IPS DF 6.9 (cell line): ENCODE data around the gene KIAA1586.

Experiments used
- DNase-seq: peaks from one replicate; pipeline ENCODE4 v3.0.0-alpha.2; 2013; ENCODE audit warnings: low read depth, low spot score
- H3K27ac ChIP-seq: one replicate; pipeline ENCODE4 v1.5.1; 2013; ENCODE audit warnings: low read length, control low read depth
- H3K27me3 ChIP-seq: 2 replicates; pipeline ENCODE4 v1.6.1; 2013; ENCODE audit warnings: mild to moderate bottlenecking, low read length; ENCODE audit not compliant: control insufficient read depth, insufficient read depth
- H3K36me3 ChIP-seq: 2 replicates; pipeline ENCODE4 v1.6.1; 2013; ENCODE audit warnings: low read length; ENCODE audit not compliant: control insufficient read depth, insufficient read depth
- H3K4me1 ChIP-seq: 2 replicates; pipeline ENCODE4 v1.6.1; 2013; ENCODE audit warnings: low read length; ENCODE audit not compliant: control insufficient read depth, insufficient read depth
- H3K4me3 ChIP-seq: 2 replicates; pipeline ENCODE4 v1.5.1; 2013; ENCODE audit warnings: mild to moderate bottlenecking, low read length
- H3K9me3 ChIP-seq: 2 replicates; pipeline ENCODE4 v1.6.1; 2013; ENCODE audit warnings: low read length, inconsistent platforms; ENCODE audit not compliant: control insufficient read depth, insufficient read depth
- whole genome bisulfite sequencing: extraction: QIAGEN DNeasy Blood & Tissue Kit; methylation state at CpG from one replicate; pipeline ENCODE4 v1.1.7; 2013; ENCODE audit warnings: mixed read lengths, missing lambda C conversion rate; ENCODE audit not compliant: insufficient read length, insufficient coverage; 5-methylcytosine and 5-hydroxymethylcytosine counted together

Gene KIAA1586

GRCh38 chr6:57097596-57097995 lies 51.1 kb downstream of the KIAA1586 start:
- Histone ChIP-seq H3K9me3 (no peaks in the 10 kb centered on the region), H3K4me3 (no peak overlapping the region), H3K4me1 (no peaks in the 10 kb centered on the region), H3K27ac (no peak overlapping the region), H3K36me3 (peaks cover 12% of the 10 kb centered on the region; the same call in 1 of the 2 replicates), H3K27me3 (no peaks in the 10 kb centered on the region)
- no CpG with 5 or more reads among the region's 1 CpG for WGBS
- DNase-seq = no peak

GRCh38 chr6:57102976-57103375 lies 56.5 kb downstream of the KIAA1586 start:
- H3K36me3 ChIP-seq = peaks cover 16% of the 10 kb centered on the region; the same call in 1 of the 2 replicates
- no peaks in the 10 kb centered on the region for H3K27me3 ChIP-seq
- no peaks in the 10 kb centered on the region for H3K4me1 ChIP-seq
- no peak overlapping the region for H3K27ac ChIP-seq
- WGBS = no CpG with 5 or more reads among the region's 3 CpGs
- DNase-seq = no peak
- no peaks in the 10 kb centered on the region for H3K9me3 ChIP-seq
- H3K4me3 ChIP-seq = no peak overlapping the region

- no peak overlapping the region for H3K4me3 ChIP-seq
- H3K36me3 ChIP-seq = peaks cover 16% of the 10 kb centered on the region; the same call in 1 of the 2 replicates
- no peak for DNase-seq
- H3K4me1 ChIP-seq = no peaks in the 10 kb centered on the region
- H3K9me3 ChIP-seq = no peaks in the 10 kb centered on the region
- H3K27me3 ChIP-seq = no peaks in the 10 kb centered on the region
- no peak overlapping the region for H3K27ac ChIP-seq
- WGBS = no CpG with 5 or more reads among the region's 5 CpGs
These were observed 57.8 kb downstream of the KIAA1586 start for GRCh38 chr6:57104336-57104735.
